Spinal cord (tissue), 10 donors: ENCODE measurements around the gene PRR19. TPM values are rescaled to one million over a fixed set of nuclear protein-coding genes. Genes with fewer than 3 reads are reported as not detected.
"Not testable (repeated sequence)": the region's sequence is repeated elsewhere in the genome, so short reads cannot be mapped to it uniquely, and the experiment has no call there.

ENCODE experiments used
- DNase-seq, 6 donors: peaks; one replicate each; pipeline versions ENCODE4 v3.0.0 to v3.0.0-alpha.2; 2013 to 2015; ENCODE audit warnings: low spot score in 6 of 6, low read depth in 4 of 6
- H3K27ac ChIP-seq: one replicate; pipeline ENCODE4 v1.5.1; 2013; ENCODE audit warnings: low read depth, low read length, control low read depth
- H3K27me3 ChIP-seq: one replicate; pipeline ENCODE4 v1.6.1; 2013; ENCODE audit warnings: low read length; ENCODE audit not compliant: control insufficient read depth, insufficient read depth
- H3K36me3 ChIP-seq: one replicate; pipeline ENCODE4 v1.6.1; 2013; ENCODE audit warnings: low read length; ENCODE audit not compliant: control insufficient read depth, insufficient read depth
- H3K4me1 ChIP-seq: one replicate; pipeline ENCODE4 v1.6.1; 2013; ENCODE audit warnings: low read length; ENCODE audit not compliant: control insufficient read depth, insufficient read depth
- H3K4me3 ChIP-seq: one replicate; pipeline ENCODE4 v1.5.1; 2013; ENCODE audit warnings: low read depth, low read length, control low read depth
- H3K9me3 ChIP-seq: one replicate; pipeline ENCODE4 v1.6.1; 2013; ENCODE audit warnings: low read length; ENCODE audit not compliant: control insufficient read depth, insufficient read depth
- WGBS: methylation state at CpG from one replicate; pipeline ENCODE4 v1.1.5; 2013; ENCODE audit warnings: missing lambda C conversion rate; ENCODE audit not compliant: insufficient coverage; 5-methylcytosine and 5-hydroxymethylcytosine counted together
- polyA plus RNA-seq, 2 donors: library from polyadenylated mRNA; unstranded; fragments of 120-200 nt; gene quantifications; one replicate each; pipeline ENCODE4 v1.2.1, GENCODE V29; 2013; ENCODE audit not compliant: insufficient read length in 2 of 2
- total RNA-seq, 2 donors: library from RNA; depleted of rRNA in 1 of 2; stranded (reverse); fragments of 120-200 nt in 1 of 2; fragments of >200 nt in 1 of 2; gene quantifications; one replicate each; pipeline versions ENCODE4 v1.2.3 to v1.2.4, GENCODE V29; 2013 to 2014
- donor health status: healthy.

Gene PRR19
- total and polyA plus RNA-seq, 4 donors = 0.30 to 6.9 (median 4.0) TPM

GRCh38 chr19:42332059-42332458 is 30.1 kb downstream of the PRR19 start:
- Histone ChIP-seq H3K4me3 (no peak overlapping the region), H3K36me3 (peaks cover 50% of the 10 kb centered on the region), H3K27ac (no peak overlapping the region), H3K4me1 (peaks cover 45% of the 10 kb centered on the region), H3K9me3 (no peaks in the 10 kb centered on the region), H3K27me3 (no peaks in the 10 kb centered on the region)
- 86% methylated on average over 2 of the region's 6 CpGs for WGBS
- DNase-seq = no peak

GRCh38 chr19:42333018-42333417 is 31.1 kb downstream of the PRR19 start:
- no peaks in the 10 kb centered on the region for H3K27me3 ChIP-seq
- no peak overlapping the region for H3K27ac ChIP-seq
- peaks cover 36% of the 10 kb centered on the region for H3K4me1 ChIP-seq
- H3K9me3 ChIP-seq = no peaks in the 10 kb centered on the region
- H3K4me3 ChIP-seq = no peak overlapping the region
- H3K36me3 ChIP-seq = peaks cover 59% of the 10 kb centered on the region
- WGBS = 85% methylated on average over 3 of the region's 3 CpGs
- DNase-seq = no peak

- Histone ChIP-seq H3K4me3 (no peak overlapping the region), H3K36me3 (peaks cover 62% of the 10 kb centered on the region), H3K27ac (no peak overlapping the region), H3K9me3 (no peaks in the 10 kb centered on the region), H3K4me1 (peaks cover 26% of the 10 kb centered on the region), H3K27me3 (no peaks in the 10 kb centered on the region)
- 92% methylated on average over 21 of the region's 21 CpGs for WGBS
- no peak for DNase-seq
Measured at GRCh38 chr19:42333975-42334696, 32.2 kb downstream of the PRR19 start.

GRCh38 chr19:42334697-42335373 is 32.9 kb downstream of the PRR19 start:
- Histone ChIP-seq H3K4me3 (no peak overlapping the region), H3K9me3 (no peaks in the 10 kb centered on the region), H3K27me3 (no peaks in the 10 kb centered on the region), H3K4me1 (peaks cover 20% of the 10 kb centered on the region), H3K36me3 (peaks cover 64% of the 10 kb centered on the region), H3K27ac (no peak overlapping the region)
- no peak for DNase-seq
- 89% methylated on average over 12 of the region's 13 CpGs for WGBS

GRCh38 chr19:42335374-42335936 is 33.5 kb downstream of the PRR19 start:
- 94% methylated on average over 7 of the region's 7 CpGs for WGBS
- H3K4me1 ChIP-seq = peaks cover 16% of the 10 kb centered on the region
- no peak for DNase-seq
- H3K4me3 ChIP-seq = no peak overlapping the region
- no peaks in the 10 kb centered on the region for H3K27me3 ChIP-seq
- no peaks in the 10 kb centered on the region for H3K9me3 ChIP-seq
- no peak overlapping the region for H3K27ac ChIP-seq
- peaks cover 68% of the 10 kb centered on the region for H3K36me3 ChIP-seq

- Histone ChIP-seq H3K4me1 (peaks cover 11% of the 10 kb centered on the region), H3K9me3 (no peaks in the 10 kb centered on the region), H3K27ac (no peak overlapping the region), H3K36me3 (peaks cover 73% of the 10 kb centered on the region), H3K4me3 (no peak overlapping the region), H3K27me3 (no peaks in the 10 kb centered on the region)
- DNase-seq = no peak
- WGBS = 91% methylated on average over 19 of the region's 19 CpGs
Measured at GRCh38 chr19:42335971-42336370, 34.0 kb downstream of the PRR19 start.

- WGBS = 100% methylated on average over 4 of the region's 7 CpGs
- not testable (repeated sequence) for H3K4me3 ChIP-seq, H3K27ac ChIP-seq, H3K9me3 ChIP-seq, DNase-seq, H3K27me3 ChIP-seq, H3K4me1 ChIP-seq
- H3K36me3 ChIP-seq = peaks cover 86% of the 10 kb centered on the region
Measured at GRCh38 chr19:42339126-42339860, 37.4 kb downstream of the PRR19 start.

- not testable (repeated sequence) for DNase-seq, H3K27ac ChIP-seq, H3K27me3 ChIP-seq, H3K4me3 ChIP-seq, H3K4me1 ChIP-seq, H3K9me3 ChIP-seq
- no CpG with 5 or more reads among the region's 4 CpGs for WGBS
- H3K36me3 ChIP-seq = peaks cover 86% of the 10 kb centered on the region
Measured at GRCh38 chr19:42339922-42340321, 38.0 kb downstream of the PRR19 start.

- H3K4me1 ChIP-seq = peaks cover 4% of the 10 kb centered on the region
- peaks cover 76% of the 10 kb centered on the region for H3K36me3 ChIP-seq
Measured at GRCh38 chr19:42343344-42344110, 41.6 kb downstream of the PRR19 start.

More at GRCh38 chr19:42343344-42344110, 41.6 kb downstream of the PRR19 start:
- Histone ChIP-seq H3K27me3 (no peaks in the 10 kb centered on the region), H3K9me3 (no peaks in the 10 kb centered on the region), H3K4me3 (no peak overlapping the region), H3K27ac (no peak overlapping the region)
- no peak for DNase-seq
- WGBS = 76% methylated on average over 16 of the region's 17 CpGs
